ES-I3 (cell line): Measurements from ENCODE around the gene PCCA.

Experiments used
- H3K36me3 ChIP-seq: 2 replicates; pipeline ENCODE4 v1.6.1; 2013; ENCODE audit warnings: mild to moderate bottlenecking, low read length, control low read depth, moderate library complexity; ENCODE audit not compliant: insufficient read depth
- H3K4me1 ChIP-seq: 2 replicates; pipeline ENCODE4 v1.6.1; 2013; ENCODE audit warnings: mild to moderate bottlenecking, control low read depth, low read length; ENCODE audit not compliant: insufficient read depth
- H3K9ac ChIP-seq: 2 replicates; pipeline ENCODE4 v1.6.1; 2013; ENCODE audit warnings: low read depth, mild to moderate bottlenecking, low read length, moderate library complexity
- H3K9me3 ChIP-seq: 2 replicates; pipeline ENCODE4 v1.6.1; 2013; ENCODE audit warnings: mild to moderate bottlenecking, low read length, moderate library complexity; ENCODE audit not compliant: control insufficient read depth, insufficient read depth

The PCCA gene

DNA sequence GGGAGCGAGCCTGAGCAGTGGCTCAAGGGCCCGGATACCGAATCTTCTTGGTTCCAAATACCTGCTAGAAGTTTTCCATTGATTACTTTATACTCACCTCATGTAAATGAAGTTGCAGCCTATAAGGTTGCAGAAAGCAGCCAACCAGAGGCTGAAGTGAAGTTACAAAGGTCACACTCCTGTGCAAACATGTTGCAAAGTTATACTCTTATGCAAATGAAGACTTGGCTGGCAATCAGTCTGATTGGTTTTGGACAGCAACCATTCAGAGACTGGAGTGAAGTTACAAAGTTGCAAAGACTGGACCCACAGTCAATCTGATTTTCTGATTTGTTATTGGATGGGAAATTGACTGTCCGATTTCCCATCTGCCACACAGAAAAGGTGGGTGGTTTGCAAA, 347.2 kb downstream of the PCCA start:
- H3K9ac ChIP-seq: no peak overlapping the region

DNA sequence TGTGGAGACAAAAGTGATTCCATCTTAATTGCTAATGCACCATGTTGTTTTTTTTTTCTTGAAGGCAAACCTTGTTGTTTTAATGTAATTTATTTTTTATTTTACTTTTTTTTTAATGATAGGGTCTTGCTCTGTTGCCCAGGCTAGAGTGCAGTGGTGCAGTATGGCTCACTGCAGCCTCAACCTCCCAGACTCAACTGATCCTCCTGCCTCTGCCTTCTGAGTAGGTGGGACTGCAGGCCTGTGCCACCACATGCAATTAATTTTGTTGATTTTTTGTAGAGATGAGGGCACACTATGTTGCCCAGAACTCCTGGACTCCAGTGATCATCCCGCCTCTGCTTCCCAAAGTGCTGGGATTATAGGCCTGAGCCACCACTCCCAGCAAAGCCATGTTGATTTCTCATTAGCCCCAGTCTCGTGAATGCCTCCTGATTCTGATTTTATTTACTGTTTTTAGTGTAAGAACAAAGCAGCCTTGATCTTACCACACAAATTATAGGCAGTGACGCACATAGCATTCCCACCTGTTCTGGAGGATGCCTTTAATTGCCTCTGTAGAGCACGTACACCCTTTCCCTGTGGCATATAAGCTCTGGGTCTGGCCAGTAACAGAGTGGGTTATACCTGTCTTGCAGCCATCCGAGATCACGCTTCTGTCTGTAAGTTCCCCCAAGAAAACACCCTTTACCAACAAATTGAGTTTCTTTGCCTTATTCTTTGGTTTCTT, 349.3 kb downstream of the PCCA start:
- no peaks in the 10 kb centered on the region for H3K36me3 ChIP-seq
- no peaks in the 10 kb centered on the region for H3K9me3 ChIP-seq
- H3K9ac ChIP-seq: no peak overlapping the region; the same call in 1 of the 2 replicates
- H3K4me1 ChIP-seq: peaks cover 23% of the 10 kb centered on the region

More for the DNA sequence above, 347.2 kb downstream of the PCCA start:
- Histone ChIP-seq H3K36me3 (no peaks in the 10 kb centered on the region), H3K4me1 (peaks cover 20% of the 10 kb centered on the region), H3K9me3 (no peaks in the 10 kb centered on the region)

- Histone ChIP-seq H3K9ac (no peak overlapping the region), H3K36me3 (no peaks in the 10 kb centered on the region), H3K4me1 (peaks cover 23% of the 10 kb centered on the region), H3K9me3 (no peaks in the 10 kb centered on the region)
Observed at GRCh38 chr13:100439247-100439970, 350.5 kb downstream of the PCCA start.

DNA sequence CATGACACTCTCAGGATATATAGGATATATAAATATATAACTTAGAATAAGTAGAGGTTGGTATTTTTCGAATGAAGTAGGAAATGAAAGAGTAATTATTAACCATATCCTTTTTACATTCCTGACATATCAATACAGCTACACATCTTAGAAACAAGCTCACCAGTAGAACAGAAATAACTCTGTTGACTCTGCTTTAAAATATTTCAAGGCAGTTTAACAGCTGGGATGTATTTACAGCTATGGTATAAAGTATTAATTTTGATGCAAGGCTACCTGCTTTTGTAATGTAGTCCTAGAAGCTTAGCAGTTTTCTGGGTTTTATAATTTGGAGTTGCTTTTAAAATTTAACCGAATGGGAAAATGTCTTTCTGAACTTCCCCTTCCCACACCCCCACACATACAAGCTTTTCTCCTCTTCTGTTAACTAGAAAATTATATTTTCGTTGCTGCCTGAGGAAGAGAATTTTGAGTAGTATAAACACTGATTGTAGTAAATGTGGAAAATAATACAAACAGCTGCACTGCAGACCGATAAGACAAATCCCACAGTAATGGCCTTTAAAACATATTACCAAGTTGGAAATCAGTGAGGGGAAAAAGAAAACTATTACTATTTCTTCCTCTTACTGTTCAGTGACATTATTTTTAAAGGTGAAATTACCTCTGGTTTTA, 352.0 kb downstream of the PCCA start:
- H3K9ac ChIP-seq: no peak overlapping the region; the same call in 1 of the 2 replicates
- peaks cover 23% of the 10 kb centered on the region for H3K4me1 ChIP-seq
- no peaks in the 10 kb centered on the region for H3K36me3 ChIP-seq
- H3K9me3 ChIP-seq: no peaks in the 10 kb centered on the region

DNA sequence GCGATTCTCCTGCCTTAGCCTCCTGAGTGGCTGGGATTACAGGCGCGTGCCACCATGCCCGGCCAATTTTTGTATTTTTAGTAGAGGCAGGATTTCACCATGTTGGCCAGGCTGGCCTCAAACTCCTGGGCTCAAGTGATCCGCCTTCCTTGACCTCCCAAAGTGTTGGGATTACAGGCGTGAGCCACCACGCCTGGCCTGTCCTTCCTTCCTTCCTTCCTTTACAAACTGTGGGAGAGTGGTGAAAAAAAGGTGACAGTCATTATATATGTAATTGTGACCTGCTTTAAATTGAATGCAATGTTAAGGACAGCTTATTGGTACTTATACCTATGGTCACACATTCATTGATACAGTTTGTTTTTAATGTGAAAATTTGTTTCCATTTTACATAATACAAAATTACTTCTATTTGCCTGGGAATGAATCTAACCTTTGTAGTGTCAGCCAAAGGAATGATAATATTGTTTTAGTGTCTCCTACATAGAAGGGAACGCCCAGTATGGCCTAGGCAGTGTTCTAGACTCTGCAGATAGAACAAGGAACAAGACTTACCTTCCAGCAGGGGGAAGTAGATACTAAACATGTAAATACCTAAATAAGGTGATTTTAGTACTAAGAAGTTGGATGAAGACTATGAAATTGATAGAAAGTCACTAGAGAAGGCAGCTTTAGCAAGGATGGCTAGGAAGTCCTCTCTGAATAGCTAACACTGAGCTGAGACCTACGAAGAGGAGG, 353.4 kb downstream of the PCCA start:
- no peaks in the 10 kb centered on the region for H3K36me3 ChIP-seq
- H3K9ac ChIP-seq: no peak overlapping the region
- no peaks in the 10 kb centered on the region for H3K9me3 ChIP-seq
- H3K4me1 ChIP-seq: peaks cover 23% of the 10 kb centered on the region

- peaks cover 18% of the 10 kb centered on the region for H3K4me1 ChIP-seq
- H3K9me3 ChIP-seq: no peaks in the 10 kb centered on the region
- no peak overlapping the region for H3K9ac ChIP-seq
- H3K36me3 ChIP-seq: no peaks in the 10 kb centered on the region
Observed at GRCh38 chr13:100443278-100443997, 354.5 kb downstream of the PCCA start.

- no peaks in the 10 kb centered on the region for H3K9me3 ChIP-seq
- H3K36me3 ChIP-seq: no peaks in the 10 kb centered on the region
- H3K4me1 ChIP-seq: peaks cover 13% of the 10 kb centered on the region
- no peak overlapping the region for H3K9ac ChIP-seq
Observed at GRCh38 chr13:100443998-100444328, 355.1 kb downstream of the PCCA start.

- no peaks in the 10 kb centered on the region for H3K36me3 ChIP-seq
- H3K4me1 ChIP-seq: no peaks in the 10 kb centered on the region
- H3K9ac ChIP-seq: no peak overlapping the region
- H3K9me3 ChIP-seq: no peaks in the 10 kb centered on the region
Observed at GRCh38 chr13:100447831-100448230, 358.9 kb downstream of the PCCA start.

DNA sequence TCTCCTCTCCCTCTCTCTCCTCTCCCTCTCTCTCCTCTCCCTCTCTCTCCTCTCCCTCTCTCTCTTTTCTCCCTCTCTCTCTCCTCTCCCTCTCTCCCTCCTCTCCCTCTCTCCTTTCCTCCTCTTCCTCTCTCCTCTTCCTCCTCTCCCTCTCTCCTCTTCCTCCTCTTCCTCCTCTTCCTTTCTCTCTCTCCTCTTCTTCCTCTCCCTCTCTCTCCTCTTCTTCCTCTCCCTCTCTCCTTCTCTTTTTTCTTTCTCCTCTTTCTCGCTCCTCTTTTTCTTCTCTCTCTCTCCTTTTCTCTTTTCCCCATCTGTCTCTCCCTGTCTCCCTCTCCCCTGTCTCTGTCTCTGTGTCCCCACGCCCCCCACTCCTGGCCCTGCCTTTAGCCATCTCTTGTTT, 363.0 kb downstream of the PCCA start:
- Histone ChIP-seq H3K36me3 (no peaks in the 10 kb centered on the region), H3K9me3 (no peaks in the 10 kb centered on the region), H3K4me1 (peaks cover 3% of the 10 kb centered on the region; the same call in 1 of the 2 replicates), H3K9ac (no peak overlapping the region)

GRCh38 chr13:100454876-100455275, 366.0 kb downstream of the PCCA start:
- Histone ChIP-seq H3K4me1 (peaks cover 3% of the 10 kb centered on the region; the same call in 1 of the 2 replicates), H3K36me3 (no peaks in the 10 kb centered on the region), H3K9ac (no peak overlapping the region), H3K9me3 (no peaks in the 10 kb centered on the region)

- Histone ChIP-seq H3K9ac (no peak overlapping the region), H3K36me3 (no peaks in the 10 kb centered on the region), H3K4me1 (peaks cover 11% of the 10 kb centered on the region), H3K9me3 (no peaks in the 10 kb centered on the region)
Observed at GRCh38 chr13:100458673-100459072, 369.8 kb downstream of the PCCA start.

GRCh38 chr13:100459747-100460146, 370.9 kb downstream of the PCCA start:
- Histone ChIP-seq H3K36me3 (no peaks in the 10 kb centered on the region), H3K9ac (no peak overlapping the region), H3K4me1 (peaks cover 14% of the 10 kb centered on the region), H3K9me3 (no peaks in the 10 kb centered on the region)

- H3K9ac ChIP-seq: no peak overlapping the region
- H3K4me1 ChIP-seq: peaks cover 14% of the 10 kb centered on the region
- no peaks in the 10 kb centered on the region for H3K9me3 ChIP-seq
- no peaks in the 10 kb centered on the region for H3K36me3 ChIP-seq
Observed at GRCh38 chr13:100460266-100460665, 371.4 kb downstream of the PCCA start.

DNA sequence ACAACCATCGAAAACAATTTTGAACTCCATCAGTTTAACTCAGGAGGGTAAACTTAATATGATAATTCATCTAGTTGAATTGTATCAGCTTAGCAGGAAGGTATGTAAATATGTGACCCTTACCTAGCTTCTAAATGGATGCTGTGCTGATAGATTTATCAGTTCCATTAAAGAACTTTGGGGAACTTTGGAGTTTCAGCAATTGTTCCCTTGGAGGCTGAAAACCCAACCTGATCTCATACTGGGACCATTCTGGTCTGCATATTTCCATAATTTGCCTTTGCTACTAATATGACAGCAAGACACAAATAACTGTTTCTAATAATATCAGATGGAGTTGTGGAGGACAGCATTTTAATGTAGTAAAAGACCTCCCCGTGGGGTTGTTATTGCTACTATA, 371.9 kb downstream of the PCCA start:
- H3K9me3 ChIP-seq: no peaks in the 10 kb centered on the region
- H3K36me3 ChIP-seq: no peaks in the 10 kb centered on the region
- H3K4me1 ChIP-seq: peaks cover 14% of the 10 kb centered on the region
- no peak overlapping the region for H3K9ac ChIP-seq
